Stromal cell of bone marrow (primary cell): Measurements from ENCODE around the gene RHO.

ENCODE experiments used
- DNase-seq: peaks from one replicate; pipeline ENCODE4 v3.0.0-alpha.2; 2012; ENCODE audit warnings: low read depth

The RHO gene

GRCh38 chr3:129560269-129560787 is 31.9 kb downstream of the RHO start:
- peak; percentile 21 for DNase-seq

- peak; percentile 69 for DNase-seq
These were observed 32.6 kb downstream of the RHO start for GRCh38 chr3:129560911-129561594.

- no peak for DNase-seq
These were observed 33.3 kb downstream of the RHO start for GRCh38 chr3:129561619-129562248.

- no peak for DNase-seq
These were observed 34.4 kb downstream of the RHO start for GRCh38 chr3:129562803-129563202.

- DNase-seq: no peak
These were observed 34.9 kb downstream of the RHO start for GRCh38 chr3:129563332-129563731.

- no peak for DNase-seq
These were observed 35.6 kb downstream of the RHO start for GRCh38 chr3:129563850-129564535.

- no peak for DNase-seq
These were observed 36.7 kb downstream of the RHO start for GRCh38 chr3:129564981-129565644.

GRCh38 chr3:129565902-129566301 is 37.5 kb downstream of the RHO start:
- DNase-seq: no peak

- DNase-seq: no peak
These were observed 38.8 kb downstream of the RHO start for GRCh38 chr3:129567176-129567705.

GRCh38 chr3:129567939-129568338 is 39.5 kb downstream of the RHO start:
- DNase-seq: no peak

GRCh38 chr3:129569856-129570255 is 41.4 kb downstream of the RHO start:
- DNase-seq: no peak

GRCh38 chr3:129571605-129572547 is 43.4 kb downstream of the RHO start:
- DNase-seq: no peak

- no peak for DNase-seq
These were observed 44.2 kb downstream of the RHO start for GRCh38 chr3:129572603-129573002.

GRCh38 chr3:129573493-129573892 is 45.1 kb downstream of the RHO start:
- DNase-seq: no peak

- DNase-seq: no peak
These were observed 45.8 kb downstream of the RHO start for GRCh38 chr3:129574206-129574605.

- DNase-seq: no peak
These were observed 47.0 kb downstream of the RHO start for GRCh38 chr3:129575233-129575996.

GRCh38 chr3:129575997-129576384 is 47.6 kb downstream of the RHO start:
- no peak for DNase-seq

- no peak for DNase-seq
These were observed 48.3 kb downstream of the RHO start for GRCh38 chr3:129576514-129577352.

- DNase-seq: no peak
These were observed 48.9 kb downstream of the RHO start for GRCh38 chr3:129577366-129577765.
